ENCODE results near the gene NYAP1. TPM values are rescaled to one million over a fixed set of nuclear protein-coding genes. Genes with fewer than 3 reads are reported as not detected.

Gene NYAP1
- total and polyA plus RNA-seq, 7 donors: 0.08 to 0.32 (median 0.15) TPM

- Histone ChIP-seq H3K4me3 (no peak overlapping the region), H3K27me3 (ENCODE audit: insufficient read depth in 3 of 3, low read length in 2 of 3) (no peaks in the 10 kb centered on the region), H3K36me3 (ENCODE audit: insufficient read depth in 1 of 2, low read depth in 1 of 2) (no peaks in the 10 kb centered on the region), H3K27ac (no peak overlapping the region), H3K4me1 (no peaks in the 10 kb centered on the region), H3K9me3 (no peaks in the 10 kb centered on the region)
- intact Hi-C loops (cut with DNase I): loop anchor here in 1 of 2 donors (2.0 kb wide), 1 partner anchor 36 kb away; no protein-coding TSS in a partner anchor
- ATAC-seq: peak in 1 of 4 donors; percentile 51
- no peak for DNase-seq
- WGBS, 3 donors: 9 to 15% (median 10%) methylated on average over 2 of the region's 2 CpGs
- no peak for TF ChIP-seq CTCF (IDR thresholded peaks at IDR 0.05)
Measured at GRCh38 chr7:100515072-100515532, 31.4 kb downstream of the NYAP1 start.

- Histone ChIP-seq H3K4me3 (no peak overlapping the region), H3K27me3 (ENCODE audit: insufficient read depth in 3 of 3, low read length in 2 of 3) (no peaks in the 10 kb centered on the region), H3K27ac (no peak overlapping the region), H3K9me3 (no peaks in the 10 kb centered on the region), H3K4me1 (no peaks in the 10 kb centered on the region), H3K36me3 (ENCODE audit: insufficient read depth in 1 of 2, low read depth in 1 of 2) (no peaks in the 10 kb centered on the region)
- intact Hi-C loops (cut with DNase I): no loop called here
- peak; percentile 52 to 63 for DNase-seq
- TF ChIP-seq CTCF (IDR thresholded peaks at IDR 0.05): no peak
- peak in 3 of 4 donors; percentile 50 to 59 (median 51) for ATAC-seq
- WGBS, 3 donors: 27 to 44% (median 35%) methylated on average over 4 of the region's 4 CpGs
Measured at GRCh38 chr7:100516135-100516812, 32.5 kb downstream of the NYAP1 start.

DNA sequence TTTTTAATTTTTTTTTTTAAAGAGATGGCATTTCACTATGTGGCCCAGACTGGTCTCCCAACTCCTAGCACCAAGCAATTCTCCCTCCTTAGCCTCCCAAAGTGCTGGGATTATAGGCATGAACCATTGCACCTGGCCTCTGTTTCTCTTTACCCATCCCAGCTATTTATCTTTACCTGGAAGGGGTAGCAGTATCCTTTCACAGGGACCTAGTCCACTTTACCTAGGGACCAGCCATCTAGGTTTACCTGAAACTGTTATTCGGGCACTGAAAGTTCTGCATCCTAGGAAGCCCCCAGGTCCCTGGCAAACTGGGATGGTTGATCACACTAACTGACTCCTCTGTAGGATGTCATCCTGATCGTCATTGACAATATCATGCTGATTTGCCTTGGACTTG lies 33.6 kb downstream of the NYAP1 start:
- DNase-seq (no peak), ATAC-seq (no peak)
- no peak overlapping the region for H3K4me3 ChIP-seq
- no peaks in the 10 kb centered on the region for H3K36me3 ChIP-seq (ENCODE audit: insufficient read depth in 1 of 2, low read depth in 1 of 2)
- no peaks in the 10 kb centered on the region for H3K9me3 ChIP-seq
- no peak for TF ChIP-seq CTCF (IDR thresholded peaks at IDR 0.05)
- no peaks in the 10 kb centered on the region for H3K27me3 ChIP-seq (ENCODE audit: insufficient read depth in 3 of 3, low read length in 2 of 3)
- intact Hi-C loops (cut with DNase I): no loop called here
- WGBS, 3 donors: 56 to 67% (median 61%) methylated on average over 2 of the region's 2 CpGs
- H3K4me1 ChIP-seq: no peaks in the 10 kb centered on the region
- H3K27ac ChIP-seq: no peak overlapping the region

DNA sequence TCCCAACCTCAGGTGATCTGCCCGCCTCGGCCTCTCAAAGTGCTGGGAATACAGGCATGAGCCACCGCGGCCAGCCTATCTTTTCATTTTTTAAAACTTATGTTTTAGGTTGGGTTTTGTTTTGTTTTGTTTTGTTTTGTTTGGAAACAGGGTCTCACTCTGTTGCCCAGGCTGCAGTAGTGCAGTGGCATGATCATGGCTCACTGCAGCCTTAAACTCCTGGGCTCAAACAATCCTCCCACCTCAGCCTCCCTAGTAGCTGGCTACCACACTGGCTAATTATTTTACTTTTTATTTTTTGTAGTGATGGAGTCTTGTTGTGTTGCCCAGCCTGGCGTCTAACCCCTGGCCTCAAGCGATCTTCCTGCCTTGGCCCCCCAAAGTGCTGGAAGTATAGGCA lies 35.9 kb downstream of the NYAP1 start:
- ATAC-seq (no peak), DNase-seq (no peak)
- no peaks in the 10 kb centered on the region for H3K27me3 ChIP-seq (ENCODE audit: insufficient read depth in 3 of 3, low read length in 2 of 3)
- intact Hi-C loops (cut with DNase I): no loop called here
- WGBS, 3 donors: 75 to 83% (median 81%) methylated on average over 6 of the region's 6 CpGs
- TF ChIP-seq CTCF (IDR thresholded peaks at IDR 0.05): no peak
- H3K9me3 ChIP-seq: no peaks in the 10 kb centered on the region
- no peak overlapping the region for H3K4me3 ChIP-seq
- H3K27ac ChIP-seq: no peak overlapping the region
- H3K36me3 ChIP-seq (ENCODE audit: insufficient read depth in 1 of 2, low read depth in 1 of 2): no peaks in the 10 kb centered on the region
- H3K4me1 ChIP-seq: no peaks in the 10 kb centered on the region

DNA sequence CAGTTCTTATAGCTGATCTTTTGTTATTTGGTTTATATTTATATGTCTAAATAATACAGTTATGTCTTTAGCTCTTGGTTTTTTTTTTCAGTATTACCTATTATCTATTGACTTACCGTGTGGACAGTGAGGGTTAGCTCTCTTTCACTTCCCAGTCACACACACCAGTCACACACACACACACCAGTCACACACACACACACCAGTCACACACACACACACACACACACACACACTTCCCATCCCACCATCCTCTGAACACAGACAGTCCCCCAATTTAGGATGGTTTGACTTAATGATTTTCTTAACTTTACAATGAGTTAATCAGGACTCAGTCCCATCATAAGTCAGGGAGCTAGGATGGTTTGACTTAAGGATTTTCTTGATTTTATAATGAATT lies 36.4 kb downstream of the NYAP1 start:
- Histone ChIP-seq H3K27ac (no peak overlapping the region), H3K4me1 (no peaks in the 10 kb centered on the region), H3K36me3 (ENCODE audit: insufficient read depth in 1 of 2, low read depth in 1 of 2) (no peaks in the 10 kb centered on the region), H3K4me3 (no peak overlapping the region), H3K9me3 (no peaks in the 10 kb centered on the region), H3K27me3 (ENCODE audit: insufficient read depth in 3 of 3, low read length in 2 of 3) (no peaks in the 10 kb centered on the region)
- DNase-seq (no peak), ATAC-seq (no peak)
- intact Hi-C loops (cut with DNase I): no loop called here
- TF ChIP-seq CTCF (IDR thresholded peaks at IDR 0.05): no peak
- WGBS, 3 donors: 16 to 21% (median 21%) methylated on average over 1 of the region's 1 CpG
